GM12878 (cell line): Measurements from ENCODE around the gene LRRC26. TPM values are rescaled to one million over a fixed set of nuclear protein-coding genes. Genes with fewer than 3 reads are reported as not detected.

Source experiments
- ATAC-seq: fragments of 200-7000 bp; cut with Tn5 transposase; 3 replicates; pipeline ENCODE4 v1.9.1; 2020; ENCODE audit warnings: mild to moderate bottlenecking, moderate library complexity
- BruUV-seq: library from RNA; stranded (reverse); fragments of 400-500 nt; replicated peaks from 2 replicates; lab custom pipeline; 2021; lab: Mats Ljungman, UMichigan
- CTCF ChIA-PET: fragments of 300-600 bp; sonication (Branson Sonifier 250); formaldehyde crosslinking; extraction: SDS; loops from one replicate; lab custom pipeline; 2021; ENCODE audit warnings: inconsistent platforms; lab: Yijun Ruan, JAX
- POLR2A ChIA-PET: fragments of 350-600 bp; formaldehyde crosslinking; extraction: SDS; loops from one replicate; lab custom pipeline; 2021; ENCODE audit warnings: inconsistent platforms; lab: Charles Lee
- RAD21 ChIA-PET: fragments of 300-600 bp; sonication (Branson Sonifier 250); formaldehyde crosslinking; loops from one replicate; lab custom pipeline; 2023; ENCODE audit warnings: antibody characterized with exemption; ENCODE audit not compliant: unreplicated experiment; lab: Charles Lee
- SMC1A ChIA-PET: fragments of 300-600 bp; sonication (Branson Sonifier 250); formaldehyde crosslinking; loops from one replicate; lab custom pipeline; 2023; ENCODE audit not compliant: unreplicated experiment, uncharacterized antibody; lab: Charles Lee
- DNase-seq: peaks from one replicate; pipeline ENCODE4 v3.0.0-alpha.2; 2011; ENCODE audit warnings: low read depth, low spot score
- FAIRE-seq: peaks from 3 replicates; lab custom pipeline; 2011; peaks lifted over from hg19 to GRCh38; lab: Jason Lieb, UNC
- H2AFZ ChIP-seq: 2 replicates; pipeline ENCODE4 v1.6.0; 2011; ENCODE audit warnings: low read depth, low read length, control low read depth; ENCODE audit not compliant: control insufficient read depth
- H3K27ac ChIP-seq: 2 replicates; pipeline ENCODE4 v1.5.1; 2011; ENCODE audit warnings: control low read depth; ENCODE audit not compliant: control insufficient read depth, insufficient read depth
- H3K27me3 ChIP-seq, 2 experiments: replicated peaks in 1 of 2; 2 replicates each; pipeline versions ENCODE4 v1.6.0 to v1.6.1; 2011; ENCODE audit warnings: low read length in 1 of 2; ENCODE audit not compliant: control insufficient read depth in 2 of 2, insufficient read depth in 2 of 2
- H3K36me3 ChIP-seq, 2 experiments: 2 replicates each; pipeline ENCODE4 v1.5.1; 2011; ENCODE audit warnings: low read length in 1 of 2; ENCODE audit not compliant: control insufficient read depth in 2 of 2, insufficient read depth in 2 of 2
- H3K4me1 ChIP-seq: 2 replicates; pipeline ENCODE4 v1.6.1; 2011; ENCODE audit warnings: mild to moderate bottlenecking, low read length, moderate library complexity, mixed read lengths; ENCODE audit not compliant: control insufficient read depth, insufficient read depth
- H3K4me2 ChIP-seq: 2 replicates; pipeline ENCODE4 v1.6.0; 2011; ENCODE audit warnings: control low read depth; ENCODE audit not compliant: control insufficient read depth, insufficient read depth
- H3K4me3 ChIP-seq: fragments of 200-600 bp; sonication (generic); 2 replicates; pipeline ENCODE4 v1.5.1; 2016
- H3K79me2 ChIP-seq: 2 replicates; pipeline ENCODE4 v1.6.0; 2011; ENCODE audit warnings: low read length; ENCODE audit not compliant: control insufficient read depth, insufficient read depth
- H3K9ac ChIP-seq: 2 replicates; pipeline ENCODE4 v1.8.0; 2011; ENCODE audit warnings: low read length, control low read depth, mixed read lengths; ENCODE audit not compliant: control insufficient read depth, insufficient read depth
- H3K9me3 ChIP-seq: replicated peaks from 3 replicates; pipeline ENCODE4 v1.5.1; 2011; ENCODE audit warnings: mild to moderate bottlenecking, low read length; ENCODE audit not compliant: control insufficient read depth, insufficient read depth
- H4K20me1 ChIP-seq: 2 replicates; pipeline ENCODE4 v1.6.0; 2011; ENCODE audit not compliant: control insufficient read depth, insufficient read depth
- CHD4 ChIP-seq: fragments of 200-600 bp; sonication (generic); IDR thresholded peaks from 2 replicates; pipeline ENCODE4 v1.6.1; 2016; ENCODE audit warnings: mild to moderate bottlenecking
- GATAD2B ChIP-seq: fragments of 450-650 bp; conservative IDR thresholded peaks from 2 replicates; pipeline ENCODE4 v1.6.1; 2017; ENCODE audit warnings: low read depth, mild to moderate bottlenecking, moderate library complexity
- NKRF ChIP-seq: fragments of 450-650 bp; conservative IDR thresholded peaks from 2 replicates; pipeline ENCODE4 v1.6.1; 2017; ENCODE audit warnings: mild to moderate bottlenecking, moderate library complexity
- NR2C1 ChIP-seq: fragments of 450-650 bp; IDR thresholded peaks from 2 replicates; pipeline ENCODE4 v1.6.1; 2017; ENCODE audit warnings: antibody characterized with exemption, mild to moderate bottlenecking, moderate library complexity
- NR2F1 ChIP-seq: fragments of 450-650 bp; conservative IDR thresholded peaks from 2 replicates; pipeline ENCODE4 v1.6.1; 2017; ENCODE audit warnings: mild to moderate bottlenecking
- ZNF592 ChIP-seq: fragments of 450-650 bp; IDR thresholded peaks from 2 replicates; pipeline ENCODE4 v1.6.1; 2017; ENCODE audit warnings: mild to moderate bottlenecking, moderate library complexity
- WGBS: methylation state at CpG from one replicate; pipeline ENCODE4 v1.1.6; 2016; ENCODE audit warnings: low lambda C conversion rate; ENCODE audit not compliant: insufficient replicate concordance, insufficient coverage; ENCODE audit errors: missing lambda C conversion rate; 5-methylcytosine and 5-hydroxymethylcytosine counted together
- in situ Hi-C: fragments of 300-500 bp; cut with MboI; formaldehyde crosslinking; loops from 9 replicates; pipeline ENCODE4 v1.14.3; 2018; ENCODE audit warnings: mixed read lengths
- intact Hi-C: fragments of 100-400 bp; cut with micrococcal nuclease; formaldehyde crosslinking; loops from one replicate; pipeline ENCODE4 v1.14.2; 2022; ENCODE audit not compliant: unreplicated experiment
- polyA plus RNA-seq, 11 experiments: library from polyadenylated mRNA; depleted of rRNA in 4 of 11; unstranded in 6 of 11; stranded (reverse) in 5 of 11; fragments of >200 nt; fragmentation: Nextera tagmentation in 4 of 11; fragmentation: Illumina TruSeq in 1 of 11; extraction: Ambion mirVana in 4 of 11; extraction: Trizol in 1 of 11; gene quantifications; 1 replicate in 1 of 11; 2 replicates in 10 of 11; pipeline versions ENCODE4 v1.2.1 to v1.2.3, GENCODE V29; 2011 to 2016; ENCODE audit warnings: inconsistent platforms in 2 of 11, missing spikeins in 2 of 11, low read depth in 1 of 11
- total RNA-seq, 4 experiments: library from RNA; depleted of rRNA in 3 of 4; stranded (reverse); fragments of >200 nt in 3 of 4; fragmentation: Illumina TruSeq in 1 of 4; extraction: Trizol in 1 of 4; gene quantifications; 2 replicates each; pipeline versions ENCODE4 v1.2.1 to v1.2.3, GENCODE V29; 2013 to 2021

Gene LRRC26
- total and polyA plus RNA-seq, 10 of the 15 experiments (the other 5 are each of a cell fraction or from before 2014, with no cell fraction given), result 0.29 to 0.91 (median 0.64) TPM; not detected in 5

GRCh38 chr9:137168573-137168903 lies 1.3 kb downstream of the LRRC26 start (continued):
- no peak; the same call in 1 of the 2 replicates for TF ChIP-seq NKRF

GRCh38 chr9:137167747-137168572 lies 1.9 kb downstream of the LRRC26 start:
- ChIA-PET SMC1A (interaction anchor here (1.0 kb wide), 1 partner anchor 10 kb away, joined by 3 read pairs; no protein-coding TSS in a partner anchor), RAD21 (interaction anchor here (0.8 to 4.3 kb wide), 5 partner anchors 9 to 56 kb away, joined by 3 to 25 read pairs (median 4); no protein-coding TSS in a partner anchor), POLR2A (interaction anchor here (0.6 to 4.4 kb wide), 7 partner anchors 10 to 81 kb away, joined by 3 to 37 read pairs (median 4); partner anchors contain the start of gene MAN1B1)
- ATAC-seq, result peak; percentile 48
- Histone ChIP-seq H3K4me1 (peaks cover 8% of the 10 kb centered on the region; the same call in 1 of the 2 replicates), H3K4me2 (peak overlapping the region; percentile 82; the same call in 1 of the 2 replicates), H4K20me1 (no peaks in the 10 kb centered on the region), H3K79me2 (no peaks in the 10 kb centered on the region), H3K9me3 (no peaks in the 10 kb centered on the region), H3K4me3 (no peak overlapping the region), H3K27me3 (peaks cover 0 to 8% of the 10 kb centered on the region in 2 experiments; a peak in 3 of 4 replicates)
- intact Hi-C loops (no loop called here), in situ Hi-C loops (no loop called here)
- no peak for DNase-seq
- peak; percentile 96 for TF ChIP-seq NR2F1
- TF ChIP-seq ZNF592, result no peak
- 0 out of 2 replicates have a peak, but pooled peaks have one; percentile 27 for TF ChIP-seq GATAD2B
- no peak for TF ChIP-seq CHD4
- TF ChIP-seq NR2C1, result peak; percentile 86
- TF ChIP-seq, all 136 proteins: peak for 3
- BruUV-seq, result no TSS peak
- CTCF ChIA-PET, result interaction anchor here (1.4 kb wide), 1 partner anchor 37 kb away, joined by 3 read pairs; no protein-coding TSS in a partner anchor
- FAIRE-seq, result no peak
- Histone ChIP-seq H3K9ac (no peak overlapping the region), H3K27ac (no peak overlapping the region), H3K36me3 (no peaks in the 10 kb centered on the region), H2AFZ (no peak overlapping the region)
- 14% methylated on average over 53 of the region's 57 CpGs for whole genome bisulfite sequencing
